Measurements from ENCODE around the gene AICDA. TPM values are rescaled to one million over a fixed set of nuclear protein-coding genes. Genes with fewer than 3 reads are reported as not detected.
"Not testable (repeated sequence)": the region's sequence is repeated elsewhere in the genome, so short reads cannot be mapped to it uniquely, and the experiment has no call there.

Gene AICDA
- total and polyA plus RNA-seq, 7 donors, result 0.04 TPM; not detected in 6

DNA sequence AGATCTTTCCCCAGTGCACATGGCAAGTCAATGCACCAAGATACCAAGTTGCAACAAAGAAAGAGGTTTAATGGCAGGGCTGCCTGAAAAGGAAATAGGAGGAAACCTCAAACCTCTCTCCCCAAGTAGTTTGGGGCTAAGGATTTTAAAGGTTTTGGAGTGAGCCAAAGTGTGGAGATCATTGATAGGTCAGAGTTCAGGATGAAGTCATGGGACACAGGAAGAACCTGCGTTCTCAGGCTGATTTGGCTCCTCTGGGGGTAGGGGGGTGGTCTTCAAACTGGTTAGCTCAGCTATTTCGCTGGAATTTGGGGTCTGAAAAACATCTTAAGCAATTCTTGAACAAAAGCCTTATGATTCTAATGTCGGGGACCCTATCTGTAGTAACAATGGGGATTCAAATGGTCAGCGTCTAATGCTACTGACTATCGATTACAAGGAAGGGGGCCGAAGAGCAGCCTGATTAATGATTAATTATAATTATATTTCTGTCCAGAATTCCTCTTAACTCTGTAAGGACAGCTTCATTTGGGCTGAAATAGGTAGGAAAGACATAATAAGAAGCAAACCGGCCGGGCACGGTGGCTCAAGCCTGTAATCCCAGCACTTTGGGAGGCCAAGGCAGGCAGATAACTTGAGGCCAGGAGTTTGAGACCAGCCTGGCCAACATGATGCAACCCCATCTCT is 31.4 kb downstream of the AICDA start:
- no peaks in the 10 kb centered on the region for H3K4me1 ChIP-seq
- no peak overlapping the region for H3K27ac ChIP-seq
- intact Hi-C loops (cut with DNase I), result no loop called here
- TF ChIP-seq, protein P1, sequence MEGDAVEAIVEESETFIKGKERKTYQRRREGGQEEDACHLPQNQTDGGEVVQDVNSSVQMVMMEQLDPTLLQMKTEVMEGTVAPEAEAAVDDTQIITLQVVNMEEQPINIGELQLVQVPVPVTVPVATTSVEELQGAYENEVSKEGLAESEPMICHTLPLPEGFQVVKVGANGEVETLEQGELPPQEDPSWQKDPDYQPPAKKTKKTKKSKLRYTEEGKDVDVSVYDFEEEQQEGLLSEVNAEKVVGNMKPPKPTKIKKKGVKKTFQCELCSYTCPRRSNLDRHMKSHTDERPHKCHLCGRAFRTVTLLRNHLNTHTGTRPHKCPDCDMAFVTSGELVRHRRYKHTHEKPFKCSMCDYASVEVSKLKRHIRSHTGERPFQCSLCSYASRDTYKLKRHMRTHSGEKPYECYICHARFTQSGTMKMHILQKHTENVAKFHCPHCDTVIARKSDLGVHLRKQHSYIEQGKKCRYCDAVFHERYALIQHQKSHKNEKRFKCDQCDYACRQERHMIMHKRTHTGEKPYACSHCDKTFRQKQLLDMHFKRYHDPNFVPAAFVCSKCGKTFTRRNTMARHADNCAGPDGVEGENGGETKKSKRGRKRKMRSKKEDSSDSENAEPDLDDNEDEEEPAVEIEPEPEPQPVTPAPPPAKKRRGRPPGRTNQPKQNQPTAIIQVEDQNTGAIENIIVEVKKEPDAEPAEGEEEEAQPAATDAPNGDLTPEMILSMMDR (IDR thresholded peaks at IDR 0.05), result no peak
- H3K27me3 ChIP-seq (ENCODE audit: insufficient read depth in 3 of 3, low read length in 2 of 3), result no peaks in the 10 kb centered on the region
- DNase-seq, result no peak
- H3K4me3 ChIP-seq, result no peak overlapping the region
- no peaks in the 10 kb centered on the region for H3K36me3 ChIP-seq (ENCODE audit: insufficient read depth in 1 of 2, low read depth in 1 of 2)
- 64 to 73% (median 67%) methylated on average over 9 of the region's 9 CpGs for WGBS, 3 donors
- H3K9me3 ChIP-seq, result no peaks in the 10 kb centered on the region
- no peak for ATAC-seq

DNA sequence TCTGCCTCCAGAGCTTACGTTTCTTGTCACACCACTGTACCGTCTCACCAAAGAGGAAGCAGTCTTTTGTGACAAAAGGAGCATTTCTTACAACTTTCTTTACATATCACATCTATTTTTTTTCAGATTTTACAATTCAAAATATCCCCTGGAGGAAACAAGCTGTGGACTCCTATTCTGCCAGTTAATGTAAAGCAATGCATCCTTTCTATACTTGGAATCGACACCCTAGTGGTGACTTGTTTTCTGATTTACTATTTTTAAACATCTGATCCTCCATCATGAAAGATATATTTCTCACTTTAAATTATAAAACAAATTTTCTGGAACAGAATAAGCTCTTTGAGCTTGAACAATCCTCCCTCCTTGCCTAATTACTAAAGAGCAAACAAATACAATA is 34.8 kb downstream of the AICDA start:
- WGBS, 3 donors, result 64 to 71% (median 65%) methylated on average over 3 of the region's 3 CpGs
- intact Hi-C loops (cut with DNase I), result no loop called here
- H3K4me1 ChIP-seq, result no peaks in the 10 kb centered on the region
- H3K9me3 ChIP-seq, result no peaks in the 10 kb centered on the region
- H3K27me3 ChIP-seq (ENCODE audit: insufficient read depth in 3 of 3, low read length in 2 of 3), result no peaks in the 10 kb centered on the region
- ATAC-seq (no peak), DNase-seq (no peak)
- TF ChIP-seq, protein P1 (IDR thresholded peaks at IDR 0.05), result no peak
- no peak overlapping the region for H3K27ac ChIP-seq
- no peaks in the 10 kb centered on the region for H3K36me3 ChIP-seq (ENCODE audit: insufficient read depth in 1 of 2, low read depth in 1 of 2)
- no peak overlapping the region for H3K4me3 ChIP-seq

GRCh38 chr12:8572507-8572906 is 40.2 kb downstream of the AICDA start:
- Histone ChIP-seq H3K4me1 (no peaks in the 10 kb centered on the region), H3K27ac (no peak overlapping the region), H3K9me3 (no peaks in the 10 kb centered on the region), H3K27me3 (ENCODE audit: insufficient read depth in 3 of 3, low read length in 2 of 3) (no peaks in the 10 kb centered on the region), H3K36me3 (ENCODE audit: insufficient read depth in 1 of 2, low read depth in 1 of 2) (no peaks in the 10 kb centered on the region), H3K4me3 (no peak overlapping the region)
- TF ChIP-seq, protein P1 (IDR thresholded peaks at IDR 0.05), result no peak
- no peak for DNase-seq
- no peak for ATAC-seq
- intact Hi-C loops (cut with DNase I), result no loop called here
- 45 to 59% (median 54%) methylated on average over 2 of the region's 2 CpGs for WGBS, 3 donors

DNA sequence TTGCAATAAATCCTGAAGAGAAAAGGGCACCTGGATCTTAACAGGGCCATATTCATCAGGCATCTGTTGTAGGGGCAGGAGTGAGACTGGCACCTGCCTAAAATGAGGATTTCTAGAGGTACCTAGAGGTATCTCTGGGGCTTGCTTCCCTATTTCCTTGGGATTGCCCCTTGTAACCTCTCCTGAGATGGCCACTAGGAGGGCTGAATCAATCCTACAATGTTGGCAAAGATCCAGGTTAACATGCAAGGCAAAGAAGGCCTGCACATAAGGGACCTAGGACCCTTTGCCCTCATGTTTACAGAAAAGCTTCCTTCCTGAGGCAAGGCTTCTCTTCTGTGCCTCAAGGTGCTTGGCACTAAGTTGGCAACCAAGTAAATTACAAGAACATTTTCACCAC is 46.1 kb downstream of the AICDA start:
- Histone ChIP-seq H3K4me1 (no peaks in the 10 kb centered on the region), H3K27ac (no peak overlapping the region), H3K36me3 (ENCODE audit: insufficient read depth in 1 of 2, low read depth in 1 of 2) (no peaks in the 10 kb centered on the region), H3K4me3 (no peak overlapping the region), H3K9me3 (no peaks in the 10 kb centered on the region), H3K27me3 (ENCODE audit: insufficient read depth in 3 of 3, low read length in 2 of 3) (peaks cover 0 to 2% (median 0%) of the 10 kb centered on the region in 3 donors)
- no peak for DNase-seq
- ATAC-seq, result no peak
- intact Hi-C loops (cut with DNase I), result no loop called here
- TF ChIP-seq, protein P1 (IDR thresholded peaks at IDR 0.05), result no peak

DNA sequence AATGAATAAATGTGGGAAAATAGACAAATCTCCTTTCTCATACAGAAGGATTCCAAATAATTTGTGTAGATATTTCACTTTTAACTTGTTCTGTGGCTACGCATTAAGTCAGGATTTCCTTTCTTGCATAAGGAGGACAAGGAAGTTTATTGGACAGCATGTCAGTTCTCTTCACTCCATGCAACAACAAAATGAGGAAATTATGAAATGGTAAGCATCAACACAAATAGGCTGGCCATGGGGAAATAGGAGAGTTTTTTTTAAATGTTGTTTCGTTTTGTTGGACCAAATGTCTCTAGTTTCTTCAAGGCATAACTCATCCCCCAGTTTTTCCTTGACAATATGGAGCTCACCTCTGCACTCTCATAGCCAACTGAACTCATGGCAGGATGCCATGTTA is 46.6 kb downstream of the AICDA start:
- H3K4me1 ChIP-seq; ATAC-seq; H3K36me3 ChIP-seq (ENCODE audit: insufficient read depth in 1 of 2, low read depth in 1 of 2); H3K27ac ChIP-seq; DNase-seq; H3K4me3 ChIP-seq; H3K9me3 ChIP-seq; H3K27me3 ChIP-seq (ENCODE audit: insufficient read depth in 3 of 3, low read length in 2 of 3); intact Hi-C loops (cut with DNase I): not testable (repeated sequence)
- 56 to 76% (median 71%) methylated on average over 2 of the region's 2 CpGs for whole genome bisulfite sequencing, 3 donors

All from psoas muscle (tissue), 8 donors.